GM19455 (cell line): ENCODE data around the gene ABCG1.

Experiments used
- ATAC-seq: cut with Tn5 transposase; IDR thresholded peaks from one replicate; pipeline ENCODE4 v1.9.1; 2021; ENCODE audit not compliant: unreplicated experiment

ABCG1 gene

GRCh38 chr21:42343556-42343955 lies 124.6 kb downstream of the ABCG1 start:
- ATAC-seq: no peak

GRCh38 chr21:42343963-42344510 lies 125.1 kb downstream of the ABCG1 start:
- ATAC-seq: no peak

GRCh38 chr21:42344631-42345030 lies 125.7 kb downstream of the ABCG1 start:
- no peak for ATAC-seq

- ATAC-seq: no peak
These were observed 127.5 kb downstream of the ABCG1 start for GRCh38 chr21:42346441-42346840.
